Gastrocnemius medialis (tissue), 4 donors: ENCODE results near the gene USP34. TPM values are rescaled to one million over a fixed set of nuclear protein-coding genes. Genes with fewer than 3 reads are reported as not detected.

Source experiments
- ATAC-seq, 2 donors: fragments of 150-250 bp; one replicate each; pipeline ENCODE4 v1.9.1; 2016
- DNase-seq, 2 donors: peaks; one replicate each; pipeline ENCODE4 v3.0.0-alpha.2; 2019
- H3K27ac ChIP-seq, 4 donors: fragments of 200-600 bp; sonication (generic); 1 replicate in 1 of 4; 2 replicates in 3 of 4; pipeline ENCODE4 v1.5.1; 2016 to 2018; ENCODE audit warnings: mild to moderate bottlenecking in 2 of 4, moderate library complexity in 1 of 4
- H3K27me3 ChIP-seq, 3 donors: fragments of 200-600 bp; sonication (generic) in 2 of 3; 1 replicate in 1 of 3; 2 replicates in 2 of 3; pipeline versions ENCODE4 v1.5.1 to v1.6.0; 2016 to 2019; ENCODE audit warnings: mild to moderate bottlenecking in 1 of 3, moderate library complexity in 1 of 3
- H3K36me3 ChIP-seq, 2 donors: fragments of 200-600 bp; sonication (generic) in 1 of 2; one replicate each; pipeline ENCODE4 v1.5.1; 2017 to 2018
- H3K4me1 ChIP-seq, 2 donors: fragments of 200-600 bp; sonication (generic) in 1 of 2; one replicate each; pipeline ENCODE4 v1.5.1; 2016 to 2017; ENCODE audit warnings: mild to moderate bottlenecking in 2 of 2
- H3K4me3 ChIP-seq, 4 donors: fragments of 200-600 bp; sonication (generic) in 3 of 4; 1 replicate in 1 of 4; 2 replicates in 3 of 4; pipeline ENCODE4 v1.5.1; 2016 to 2019; ENCODE audit warnings: mild to moderate bottlenecking in 2 of 4
- H3K9me3 ChIP-seq, 3 donors: fragments of 200-600 bp; sonication (generic) in 2 of 3; 1 replicate in 1 of 3; 2 replicates in 2 of 3; pipeline ENCODE4 v1.5.1; 2016 to 2019
- POLR2A ChIP-seq, 2 donors: fragments of 450-650 bp; IDR thresholded peaks; one replicate each; pipeline ENCODE4 v1.6.1; 2017; ENCODE audit warnings: antibody characterized with exemption in 2 of 2, mild to moderate bottlenecking in 2 of 2, moderate library complexity in 2 of 2
- in situ Hi-C, 4 donors: fragments of 200-750 bp; cut with MboI; loops; one replicate each; pipeline versions ENCODE4 v1.15.0 to v1.8.0; 2017; ENCODE audit warnings: low sequenced_read_pairs in 4 of 4
- intact Hi-C: fragments of 100-400 bp; cut with DNase I; formaldehyde crosslinking; loops from one replicate; pipeline ENCODE4 v1.15.1; 2023; ENCODE audit warnings: low total_unique reads
- total RNA-seq, 4 donors: library from RNA; depleted of rRNA; stranded (reverse); fragments of >200 nt; gene quantifications; one replicate each; pipeline versions ENCODE4 v1.1.0 to v1.2.3, GENCODE V29; 2016
- TF ChIP-seq, protein P1 (sequence below), 5 experiments: fragments of 450-650 bp in 3 of 5; fragments of 200-600 bp in 2 of 5; sonication (generic) in 2 of 5; IDR thresholded peaks in 4 of 5; conservative IDR thresholded peaks in 1 of 5; 1 replicate in 4 of 5; 2 replicates in 1 of 5; pipeline ENCODE4 v1.5.1; 2016 to 2019; ENCODE audit warnings: antibody characterized with exemption in 5 of 5, mild to moderate bottlenecking in 3 of 5, moderate library complexity in 3 of 5

The USP34 gene
- total RNA-seq, 4 donors from 2014 or later: 64.5 to 150 (median 76.3) TPM

DNA sequence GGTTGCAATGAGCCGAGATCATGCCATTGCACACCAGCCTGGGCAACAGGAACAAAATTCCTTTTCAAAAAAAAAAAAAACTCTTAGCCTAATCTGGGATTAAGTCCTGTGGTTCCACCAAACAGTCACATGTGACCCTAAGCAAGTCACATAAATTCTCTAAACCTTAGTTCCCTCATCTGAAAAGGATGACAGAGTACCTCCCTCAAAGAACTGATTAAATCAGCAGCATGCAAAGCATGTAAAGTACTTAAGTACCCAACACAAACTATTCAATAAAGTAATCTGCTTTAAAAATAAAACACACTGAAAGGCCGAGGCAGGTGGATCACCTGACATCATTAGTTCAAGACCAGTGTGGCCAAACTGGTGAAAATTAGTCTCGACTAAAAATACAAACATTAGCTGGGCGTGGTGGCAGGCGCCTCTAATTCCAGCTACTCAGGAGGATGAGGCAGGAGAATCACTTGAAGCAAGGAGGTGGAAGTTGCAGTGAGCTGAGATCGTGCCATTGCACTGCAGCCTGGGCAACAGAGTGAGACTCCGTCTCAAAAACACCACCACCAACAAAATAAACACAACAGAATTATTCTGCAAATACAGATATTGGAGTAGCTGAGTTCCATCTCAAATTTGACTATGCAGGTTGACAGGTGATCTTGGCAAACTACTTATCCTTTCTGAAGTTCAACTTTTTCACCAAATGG is 7.0 kb downstream of the USP34 start:
- H3K4me1 ChIP-seq: peaks cover 29 to 56% of the 10 kb centered on the region in 2 donors
- DNase-seq (no peak), ATAC-seq (no peak)

GRCh38 chr2:61461404-61461803 is 9.5 kb downstream of the USP34 start:
- Histone ChIP-seq H3K4me3 (no peak overlapping the region), H3K9me3 (no peaks in the 10 kb centered on the region), H3K27me3 (no peaks in the 10 kb centered on the region), H3K36me3 (no peaks in the 10 kb centered on the region), H3K27ac (peak overlapping the region in 3 of 4 donors; percentile 35 to 80 (median 72)), H3K4me1 (peaks cover 33 to 54% of the 10 kb centered on the region in 2 donors)
- TF ChIP-seq POLR2A (IDR thresholded peaks at IDR 0.05): no peak
- TF ChIP-seq, protein P1, sequence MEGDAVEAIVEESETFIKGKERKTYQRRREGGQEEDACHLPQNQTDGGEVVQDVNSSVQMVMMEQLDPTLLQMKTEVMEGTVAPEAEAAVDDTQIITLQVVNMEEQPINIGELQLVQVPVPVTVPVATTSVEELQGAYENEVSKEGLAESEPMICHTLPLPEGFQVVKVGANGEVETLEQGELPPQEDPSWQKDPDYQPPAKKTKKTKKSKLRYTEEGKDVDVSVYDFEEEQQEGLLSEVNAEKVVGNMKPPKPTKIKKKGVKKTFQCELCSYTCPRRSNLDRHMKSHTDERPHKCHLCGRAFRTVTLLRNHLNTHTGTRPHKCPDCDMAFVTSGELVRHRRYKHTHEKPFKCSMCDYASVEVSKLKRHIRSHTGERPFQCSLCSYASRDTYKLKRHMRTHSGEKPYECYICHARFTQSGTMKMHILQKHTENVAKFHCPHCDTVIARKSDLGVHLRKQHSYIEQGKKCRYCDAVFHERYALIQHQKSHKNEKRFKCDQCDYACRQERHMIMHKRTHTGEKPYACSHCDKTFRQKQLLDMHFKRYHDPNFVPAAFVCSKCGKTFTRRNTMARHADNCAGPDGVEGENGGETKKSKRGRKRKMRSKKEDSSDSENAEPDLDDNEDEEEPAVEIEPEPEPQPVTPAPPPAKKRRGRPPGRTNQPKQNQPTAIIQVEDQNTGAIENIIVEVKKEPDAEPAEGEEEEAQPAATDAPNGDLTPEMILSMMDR (IDR thresholded peaks at IDR 0.05 in 4 of 5, conservative IDR thresholded peaks at IDR 0.05 in 1 of 5): no peak
- no peak for DNase-seq
- no peak for ATAC-seq
- intact Hi-C loops (no loop called here), in situ Hi-C loops (no loop called here)

More for the DNA sequence above, 7.0 kb downstream of the USP34 start:
- H3K27me3 ChIP-seq: no peaks in the 10 kb centered on the region
- no peak overlapping the region for H3K4me3 ChIP-seq
- H3K36me3 ChIP-seq: no peaks in the 10 kb centered on the region
- H3K27ac ChIP-seq: peak overlapping the region in 2 of 4 donors; percentile 43 to 44
- intact Hi-C loops (no loop called here), in situ Hi-C loops (no loop called here)
- no peaks in the 10 kb centered on the region for H3K9me3 ChIP-seq
- TF ChIP-seq, protein P1 (IDR thresholded peaks at IDR 0.05 in 4 of 5, conservative IDR thresholded peaks at IDR 0.05 in 1 of 5): no peak
- no peak for TF ChIP-seq POLR2A (IDR thresholded peaks at IDR 0.05)

- H3K4me3 ChIP-seq: no peak overlapping the region
- peak; percentile 51 to 71 for ATAC-seq
- peaks cover 44 to 58% of the 10 kb centered on the region in 2 donors for H3K4me1 ChIP-seq
- no peak for DNase-seq
- TF ChIP-seq, protein P1 (IDR thresholded peaks at IDR 0.05 in 4 of 5, conservative IDR thresholded peaks at IDR 0.05 in 1 of 5): no peak
- no peak for TF ChIP-seq POLR2A (IDR thresholded peaks at IDR 0.05)
- intact Hi-C loops (no loop called here), in situ Hi-C loops (no loop called here)
- no peaks in the 10 kb centered on the region for H3K36me3 ChIP-seq
- H3K27me3 ChIP-seq: no peaks in the 10 kb centered on the region
- H3K9me3 ChIP-seq: no peaks in the 10 kb centered on the region
- peak overlapping the region; percentile 35 to 80 (median 60) for H3K27ac ChIP-seq
Observed at GRCh38 chr2:61460163-61460562, 10.7 kb downstream of the USP34 start.

GRCh38 chr2:61456746-61457420 is 14.0 kb downstream of the USP34 start:
- intact Hi-C loops: no loop called here
- Histone ChIP-seq H3K36me3 (no peaks in the 10 kb centered on the region), H3K4me3 (no peak overlapping the region), H3K27ac (peak overlapping the region; percentile 59 to 80 (median 72)), H3K4me1 (peaks cover 39 to 58% of the 10 kb centered on the region in 2 donors), H3K9me3 (no peaks in the 10 kb centered on the region), H3K27me3 (no peaks in the 10 kb centered on the region)
- in situ Hi-C loops: no loop called here
- ATAC-seq (no peak), DNase-seq (no peak)
- TF ChIP-seq, protein P1 (IDR thresholded peaks at IDR 0.05 in 4 of 5, conservative IDR thresholded peaks at IDR 0.05 in 1 of 5): no peak
- TF ChIP-seq POLR2A (IDR thresholded peaks at IDR 0.05): no peak
